HTERT RPE-1 (cell line): ENCODE results near the gene TTC22.
"Not testable (repeated sequence)": the region's sequence is repeated elsewhere in the genome, so short reads cannot be mapped to it uniquely, and the experiment has no call there.

Experiments used
- in situ Hi-C: fragments of 300-500 bp; cut with MboI; formaldehyde crosslinking; loops from 4 replicates; pipeline ENCODE4 v1.14.3; 2020; ENCODE audit warnings: low sequenced_read_pairs

Gene TTC22

GRCh38 chr1:54786778-54787177 is 14.3 kb downstream of the TTC22 start:
- in situ Hi-C loops, result no loop called here

GRCh38 chr1:54784066-54784465 is 17.1 kb downstream of the TTC22 start:
- in situ Hi-C loops, result no loop called here

GRCh38 chr1:54782588-54782987 is 18.5 kb downstream of the TTC22 start:
- in situ Hi-C loops, result no loop called here

- in situ Hi-C loops, result no loop called here
These were observed 19.0 kb downstream of the TTC22 start for GRCh38 chr1:54782156-54782555.

GRCh38 chr1:54781023-54781723 is 19.9 kb downstream of the TTC22 start:
- in situ Hi-C loops, result no loop called here

- in situ Hi-C loops, result no loop called here
These were observed 23.7 kb downstream of the TTC22 start for GRCh38 chr1:54777431-54777830.

GRCh38 chr1:54777011-54777410 is 24.1 kb downstream of the TTC22 start:
- in situ Hi-C loops, result no loop called here

- in situ Hi-C loops, result not testable (repeated sequence)
These were observed 25.0 kb downstream of the TTC22 start for GRCh38 chr1:54775828-54776721.

GRCh38 chr1:54774820-54775498 is 26.2 kb downstream of the TTC22 start:
- in situ Hi-C loops, result no loop called here

GRCh38 chr1:54772951-54773350 is 28.2 kb downstream of the TTC22 start:
- in situ Hi-C loops, result no loop called here

- in situ Hi-C loops, result no loop called here
These were observed 33.0 kb downstream of the TTC22 start for GRCh38 chr1:54768093-54768492.

- in situ Hi-C loops, result no loop called here
These were observed 33.6 kb downstream of the TTC22 start for GRCh38 chr1:54767526-54767925.

- in situ Hi-C loops, result no loop called here
These were observed 34.4 kb downstream of the TTC22 start for GRCh38 chr1:54766726-54767125.

- in situ Hi-C loops, result no loop called here
These were observed 36.1 kb downstream of the TTC22 start for GRCh38 chr1:54764922-54765561.

GRCh38 chr1:54764133-54764921 is 36.8 kb downstream of the TTC22 start, which contains the start of gene PARS2:
Gene PARS2 (minus strand): TSS chr1:54764523. CDS start chr1:54759161, 5,362 bp downstream.
- in situ Hi-C loops, result no loop called here

GRCh38 chr1:54763816-54764132 is 37.3 kb downstream of the TTC22 start:
- in situ Hi-C loops, result no loop called here

- in situ Hi-C loops, result no loop called here
These were observed 42.3 kb downstream of the TTC22 start for GRCh38 chr1:54758678-54759348.

GRCh38 chr1:54757833-54758232 is 43.3 kb downstream of the TTC22 start:
- in situ Hi-C loops, result no loop called here

GRCh38 chr1:54754486-54755285 is 46.4 kb downstream of the TTC22 start:
- in situ Hi-C loops, result no loop called here
